ENCODE measurements around the gene LNX1.

Gene LNX1

DNA sequence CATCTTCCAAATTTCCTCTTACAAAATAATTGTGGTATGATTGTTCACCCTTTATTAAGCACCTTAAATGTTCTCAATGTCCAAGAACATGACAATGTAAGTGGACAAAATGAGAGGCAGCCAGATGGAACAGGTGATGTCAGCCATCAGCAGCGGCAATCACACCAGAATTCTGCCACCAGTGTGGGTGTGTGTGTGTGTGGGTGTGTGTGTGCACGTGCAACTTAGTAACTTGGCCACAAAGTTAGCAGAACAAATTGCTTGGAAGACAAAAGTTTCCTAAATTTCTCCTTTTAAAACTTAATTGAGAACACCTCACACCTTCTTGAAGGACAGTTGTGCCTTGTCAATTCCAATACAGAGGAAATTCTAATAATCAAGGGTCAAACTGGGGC lies 18.7 kb downstream of the LNX1 start:
- DNase-seq (ENCODE audit: low read depth), result no peak

DNA sequence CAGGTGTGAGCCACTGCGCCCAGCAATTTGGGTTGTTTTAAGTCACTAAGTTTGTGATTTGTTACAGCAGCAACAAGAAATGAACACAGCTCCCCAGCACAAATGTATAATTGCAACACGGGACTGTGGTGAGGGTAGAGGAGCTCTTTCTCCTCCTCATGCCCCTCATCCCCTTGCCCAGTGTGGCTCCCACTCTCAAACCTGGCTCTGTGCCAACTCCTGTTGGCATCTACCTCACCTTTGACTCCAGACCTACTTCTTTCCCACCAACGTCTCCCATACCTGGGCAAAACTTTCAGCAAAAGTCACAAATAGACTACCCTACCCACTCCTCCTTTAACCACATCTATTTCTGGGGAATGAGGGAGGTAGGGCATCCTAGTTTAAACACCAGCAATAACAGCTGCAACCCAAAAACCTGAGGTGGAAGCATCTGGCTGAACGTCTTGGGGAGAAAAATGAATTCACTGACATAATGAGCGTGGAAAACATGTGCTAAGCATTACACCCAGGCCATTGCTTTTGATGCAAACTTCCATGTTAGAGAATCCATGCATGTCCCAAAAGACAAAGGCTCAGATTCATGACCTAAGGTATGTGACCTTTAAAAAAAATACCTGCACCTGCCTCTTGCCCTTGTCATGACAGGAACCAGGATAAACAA lies 19.2 kb downstream of the LNX1 start:
- no peak for DNase-seq (ENCODE audit: low read depth)

- peak; percentile 91 for DNase-seq (ENCODE audit: low read depth)
Measured at GRCh38 chr4:53563824-53564223, 27.5 kb downstream of the LNX1 start.

DNA sequence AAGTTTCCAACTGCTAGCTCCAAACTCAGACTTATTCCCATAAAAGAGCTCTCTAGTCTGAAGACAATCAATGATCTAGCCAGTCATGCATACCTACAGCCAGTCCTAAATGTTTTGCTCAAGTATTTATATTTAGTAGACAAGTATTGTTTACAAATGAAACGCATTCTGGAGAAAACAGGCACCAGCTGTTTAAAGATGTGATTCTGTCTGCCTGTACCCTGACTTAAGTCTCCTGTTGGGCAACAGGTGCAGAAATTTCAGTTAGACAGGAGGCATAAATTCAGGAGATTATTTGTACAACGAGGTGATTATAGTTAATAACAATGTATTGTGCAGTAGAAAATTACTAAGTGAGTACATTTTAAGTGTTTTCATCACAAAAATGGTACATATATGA lies 28.9 kb downstream of the LNX1 start:
- no peak for DNase-seq (ENCODE audit: low read depth)

GRCh38 chr4:53559021-53559620 lies 32.2 kb downstream of the LNX1 start:
- DNase-seq (ENCODE audit: low read depth), result no peak

GRCh38 chr4:53558065-53558801 lies 33.1 kb downstream of the LNX1 start:
- no peak for DNase-seq (ENCODE audit: low read depth)

DNA sequence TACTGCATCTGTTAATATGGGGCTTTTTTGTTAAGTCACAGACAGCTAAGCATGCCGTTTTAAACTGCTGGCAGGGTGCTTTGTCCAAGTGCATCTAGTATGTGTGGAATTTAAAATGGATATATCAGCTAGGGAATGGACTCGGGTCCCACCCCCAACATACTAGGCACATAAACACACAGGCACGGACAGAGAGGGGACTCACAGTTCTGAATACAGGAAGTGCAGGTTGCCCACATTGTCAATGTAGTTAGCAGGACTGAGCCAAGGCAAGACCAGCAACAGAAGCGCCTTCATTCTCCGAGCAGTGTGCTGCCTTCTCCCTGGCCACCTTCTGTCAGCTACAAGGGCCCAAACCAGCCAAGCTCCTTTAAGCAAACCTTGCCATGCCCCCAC lies 33.6 kb downstream of the LNX1 start:
- DNase-seq (ENCODE audit: low read depth), result no peak

DNA sequence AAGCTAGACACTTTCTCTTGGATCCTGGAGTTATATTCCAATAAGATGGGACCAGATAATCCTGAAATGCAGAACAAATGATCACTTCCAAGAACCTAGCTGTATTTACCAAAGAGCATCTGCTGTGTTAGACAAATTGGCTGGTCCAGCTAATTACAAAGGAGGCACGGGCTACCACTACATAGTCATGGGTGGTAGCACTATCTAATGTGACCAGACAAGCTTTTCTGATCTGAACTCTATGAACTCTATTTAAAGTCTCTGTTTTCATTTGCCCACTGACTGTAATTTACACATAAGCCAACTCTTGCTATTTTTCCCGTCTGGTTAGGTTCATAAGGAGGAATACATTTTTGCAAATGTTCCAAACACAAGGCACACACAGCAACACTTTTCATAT lies 34.6 kb downstream of the LNX1 start:
- no peak for DNase-seq (ENCODE audit: low read depth)

DNA sequence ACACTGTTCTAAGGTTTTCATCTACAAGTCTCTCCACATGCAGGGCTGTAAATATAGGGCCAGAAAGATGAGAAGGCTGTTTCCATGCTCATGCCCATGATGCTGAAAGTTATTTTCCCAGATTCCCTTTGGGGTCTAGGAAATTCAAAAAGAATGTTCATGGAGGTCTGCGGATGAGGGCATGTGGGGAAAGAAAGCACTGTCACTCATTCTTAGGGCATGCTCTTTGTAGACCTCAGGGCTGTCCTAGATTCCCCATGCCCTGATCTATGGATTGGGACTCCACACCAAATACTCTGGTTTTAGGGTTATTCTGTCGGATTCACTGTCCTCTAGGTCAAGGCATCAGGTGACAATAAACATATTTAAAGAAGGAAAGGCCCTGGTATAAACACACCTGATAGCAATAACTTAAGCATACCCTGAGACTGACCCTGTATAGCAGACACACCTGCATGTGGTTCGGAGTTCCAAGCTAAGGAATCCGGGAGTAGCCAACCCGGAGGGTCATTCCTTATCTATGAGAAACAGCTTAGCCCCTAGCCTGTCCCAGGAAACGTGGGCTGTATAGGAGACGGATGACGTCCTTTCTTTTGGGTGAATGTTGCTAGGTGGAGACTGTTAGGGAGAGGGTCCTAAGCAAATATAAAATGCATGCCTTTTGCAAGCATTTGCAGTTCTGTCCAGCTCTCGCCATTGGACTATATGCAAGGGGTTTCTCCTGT lies 37.6 kb downstream of the LNX1 start:
- no peak for DNase-seq (ENCODE audit: low read depth)

DNA sequence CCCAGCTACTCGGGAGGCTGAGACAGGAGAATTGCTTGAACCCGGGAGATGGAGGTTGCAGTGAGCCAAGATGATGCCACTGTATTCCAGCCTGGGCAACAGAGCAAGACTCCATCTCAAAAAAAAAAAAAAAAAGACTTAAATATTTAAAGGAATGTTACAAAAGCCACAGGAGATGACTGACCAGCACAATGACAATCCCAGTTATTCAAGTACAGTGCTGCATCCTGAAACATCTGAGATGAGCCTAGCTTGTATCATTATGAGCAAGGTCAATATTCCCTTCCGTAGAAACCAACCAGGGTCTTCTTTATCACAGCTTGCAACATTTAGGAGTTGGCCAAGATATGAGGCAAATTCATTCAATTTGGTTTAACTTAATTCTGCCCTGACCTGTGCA lies 38.6 kb downstream of the LNX1 start:
- no peak for DNase-seq (ENCODE audit: low read depth)

DNA sequence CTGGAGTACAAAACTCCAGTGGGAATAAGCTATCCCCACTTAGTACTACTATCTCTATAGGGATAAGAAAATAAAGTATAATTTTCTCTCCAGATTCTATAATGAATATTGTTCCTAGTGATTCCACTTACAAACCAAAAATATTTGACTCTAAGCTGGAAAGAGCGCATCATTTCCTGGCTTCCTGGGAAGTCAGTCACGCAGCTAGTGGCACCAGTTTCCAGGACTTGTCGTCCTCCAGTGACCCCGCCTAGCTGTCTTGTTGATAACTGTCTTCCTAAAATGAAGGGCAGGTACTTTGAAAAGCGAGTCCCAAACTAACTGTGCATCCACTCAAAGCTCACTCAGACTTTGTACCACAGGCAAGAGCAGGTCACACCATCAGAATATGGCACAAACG lies 39.3 kb downstream of the LNX1 start:
- DNase-seq (ENCODE audit: low read depth), result no peak

GRCh38 chr4:53551281-53551864 lies 39.9 kb downstream of the LNX1 start:
- no peak for DNase-seq (ENCODE audit: low read depth)

- DNase-seq (ENCODE audit: low read depth), result no peak
Measured at GRCh38 chr4:53548662-53549061, 42.6 kb downstream of the LNX1 start.

GRCh38 chr4:53547983-53548382 lies 43.3 kb downstream of the LNX1 start:
- DNase-seq (ENCODE audit: low read depth), result no peak

- DNase-seq (ENCODE audit: low read depth), result no peak
Measured at GRCh38 chr4:53545942-53546581, 45.2 kb downstream of the LNX1 start.

- no peak for DNase-seq (ENCODE audit: low read depth)
Measured at GRCh38 chr4:53545273-53545672, 46.0 kb downstream of the LNX1 start.

GRCh38 chr4:53543561-53543960 lies 47.7 kb downstream of the LNX1 start:
- no peak for DNase-seq (ENCODE audit: low read depth)

DNA sequence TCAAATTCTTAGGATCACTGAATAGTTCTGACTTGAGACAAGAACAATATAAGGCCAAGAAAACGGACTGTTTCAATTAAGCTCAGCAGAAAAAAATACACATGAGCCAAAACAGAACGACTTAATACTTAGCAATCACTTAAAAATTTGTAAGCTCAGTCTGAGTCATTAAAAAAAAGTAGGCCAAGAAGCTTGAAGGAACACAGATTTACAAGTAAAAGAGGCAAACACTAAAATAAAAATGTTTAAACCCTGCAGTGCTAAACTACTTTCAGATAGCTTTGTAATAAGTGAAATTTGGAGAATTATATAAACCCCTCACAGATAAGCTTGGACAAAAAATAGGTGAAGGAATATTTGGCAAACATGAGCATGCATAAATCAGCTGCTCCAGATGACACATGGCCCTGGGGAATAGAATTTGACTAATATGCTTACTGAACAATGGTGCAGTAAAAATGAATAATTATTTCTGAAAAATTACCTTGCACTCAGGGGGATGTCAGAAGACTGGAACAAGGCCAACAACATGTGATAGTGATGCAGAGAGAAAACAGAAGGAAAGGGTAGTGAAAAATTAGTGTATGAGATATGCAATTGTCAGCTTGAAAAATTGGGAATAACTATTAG lies 49.6 kb downstream of the LNX1 start:
- DNase-seq (ENCODE audit: low read depth), result peak; percentile 82

- DNase-seq (ENCODE audit: low read depth), result no peak
Measured at GRCh38 chr4:53538756-53539155, 52.5 kb downstream of the LNX1 start.

DNA sequence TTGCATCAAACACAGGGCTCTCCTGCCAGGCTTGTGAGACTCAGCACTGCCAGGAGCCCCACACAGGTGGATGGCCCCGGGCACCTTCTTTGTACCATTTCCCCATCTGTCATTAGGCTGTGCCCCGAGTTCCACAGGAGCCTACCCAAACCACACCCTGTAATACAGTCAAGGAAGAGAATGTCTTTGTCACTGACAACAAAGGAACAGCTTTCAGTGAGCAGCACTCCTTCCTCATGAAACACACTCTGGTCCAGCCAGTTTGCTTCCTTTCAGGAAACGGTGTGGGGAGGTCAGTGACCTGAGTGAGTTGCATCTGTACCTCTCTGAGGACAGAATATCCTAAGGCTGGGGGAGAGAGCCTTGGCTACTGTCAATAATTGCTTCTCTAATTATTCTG lies 53.7 kb downstream of the LNX1 start:
- no peak for DNase-seq (ENCODE audit: low read depth)

GRCh38 chr4:53536328-53536727 lies 55.0 kb downstream of the LNX1 start:
- no peak for DNase-seq (ENCODE audit: low read depth)

DNA sequence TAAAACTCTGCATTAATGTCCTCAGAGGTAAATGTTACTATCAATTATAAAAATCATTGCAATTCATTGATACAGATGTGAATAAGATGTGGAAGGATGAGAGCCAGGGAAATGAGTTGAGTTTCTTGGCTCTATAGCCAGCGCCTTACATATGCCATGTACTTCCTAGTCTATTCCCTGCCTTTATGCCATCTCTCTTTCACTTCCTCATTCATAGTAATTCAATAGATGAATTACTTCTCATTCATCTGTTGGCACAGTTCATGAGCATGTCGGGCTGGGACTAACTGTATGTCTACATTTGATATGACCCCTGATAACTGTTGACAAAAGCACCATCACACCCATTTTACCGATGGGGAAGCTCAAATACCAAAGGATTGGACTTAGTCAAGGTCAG lies 55.7 kb downstream of the LNX1 start:
- no peak for DNase-seq (ENCODE audit: low read depth)

Measured in non-pigmented ciliary epithelial cell (primary cell).